ENCODE results near the gene OBP2A. TPM values are rescaled to one million over a fixed set of nuclear protein-coding genes. Genes with fewer than 3 reads are reported as not detected.

Gene OBP2A
- total RNA-seq, 4 donors from 2014 or later, result not detected

DNA sequence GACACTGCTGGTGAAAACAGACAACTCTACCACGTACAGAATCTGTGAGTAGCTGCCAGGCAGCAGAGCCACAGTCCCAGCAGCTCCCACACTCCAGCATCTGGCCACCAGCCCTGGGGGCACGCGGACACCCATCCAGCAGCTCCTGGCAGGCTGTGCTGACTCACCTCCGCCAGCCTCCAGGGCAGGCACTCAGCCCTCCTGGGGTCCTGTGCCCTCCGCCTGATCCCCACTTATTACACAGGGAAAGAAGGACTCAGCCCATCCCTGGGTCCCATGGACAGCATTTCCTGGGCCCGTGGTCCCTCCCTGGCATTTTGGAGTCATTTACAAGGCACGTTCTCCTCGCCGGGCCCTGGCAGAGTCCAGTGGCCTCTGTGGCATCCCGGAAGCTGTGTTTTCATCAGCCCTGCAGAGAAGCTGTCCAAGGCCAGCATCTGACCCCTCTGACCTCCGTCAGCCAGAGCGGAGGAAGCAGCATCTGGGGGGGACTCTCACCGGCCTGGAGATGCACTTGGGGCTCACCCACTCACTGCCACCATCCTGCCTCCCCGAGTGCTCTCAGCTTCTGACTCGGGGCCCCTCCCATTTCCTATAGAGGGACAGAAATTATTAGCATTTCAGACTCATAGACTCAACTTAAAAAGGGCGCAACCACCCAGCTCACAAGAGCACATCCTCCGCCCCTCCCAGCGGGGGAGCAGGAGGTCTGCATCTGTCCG is 37.2 kb downstream of the OBP2A start:
- H3K9me3 ChIP-seq, result no peaks in the 10 kb centered on the region
- no peaks in the 10 kb centered on the region for H3K36me3 ChIP-seq
- no peak overlapping the region for H3K27ac ChIP-seq
- no peak overlapping the region for H3K4me3 ChIP-seq (replicated peaks in 1 of 3)
- intact Hi-C loops (cut with DNase I), result no loop called here
- DNase-seq, result no peak
- no peaks in the 10 kb centered on the region for H3K4me1 ChIP-seq
- TF ChIP-seq, protein P1, sequence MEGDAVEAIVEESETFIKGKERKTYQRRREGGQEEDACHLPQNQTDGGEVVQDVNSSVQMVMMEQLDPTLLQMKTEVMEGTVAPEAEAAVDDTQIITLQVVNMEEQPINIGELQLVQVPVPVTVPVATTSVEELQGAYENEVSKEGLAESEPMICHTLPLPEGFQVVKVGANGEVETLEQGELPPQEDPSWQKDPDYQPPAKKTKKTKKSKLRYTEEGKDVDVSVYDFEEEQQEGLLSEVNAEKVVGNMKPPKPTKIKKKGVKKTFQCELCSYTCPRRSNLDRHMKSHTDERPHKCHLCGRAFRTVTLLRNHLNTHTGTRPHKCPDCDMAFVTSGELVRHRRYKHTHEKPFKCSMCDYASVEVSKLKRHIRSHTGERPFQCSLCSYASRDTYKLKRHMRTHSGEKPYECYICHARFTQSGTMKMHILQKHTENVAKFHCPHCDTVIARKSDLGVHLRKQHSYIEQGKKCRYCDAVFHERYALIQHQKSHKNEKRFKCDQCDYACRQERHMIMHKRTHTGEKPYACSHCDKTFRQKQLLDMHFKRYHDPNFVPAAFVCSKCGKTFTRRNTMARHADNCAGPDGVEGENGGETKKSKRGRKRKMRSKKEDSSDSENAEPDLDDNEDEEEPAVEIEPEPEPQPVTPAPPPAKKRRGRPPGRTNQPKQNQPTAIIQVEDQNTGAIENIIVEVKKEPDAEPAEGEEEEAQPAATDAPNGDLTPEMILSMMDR (IDR thresholded peaks at IDR 0.05), result no peak
- TF ChIP-seq POLR2A (IDR thresholded peaks at IDR 0.05), result no peak
- WGBS, 2 donors, result 82% methylated on average over 12 to 19 of the region's 19 CpGs
- no peaks in the 10 kb centered on the region for H3K27me3 ChIP-seq

DNA sequence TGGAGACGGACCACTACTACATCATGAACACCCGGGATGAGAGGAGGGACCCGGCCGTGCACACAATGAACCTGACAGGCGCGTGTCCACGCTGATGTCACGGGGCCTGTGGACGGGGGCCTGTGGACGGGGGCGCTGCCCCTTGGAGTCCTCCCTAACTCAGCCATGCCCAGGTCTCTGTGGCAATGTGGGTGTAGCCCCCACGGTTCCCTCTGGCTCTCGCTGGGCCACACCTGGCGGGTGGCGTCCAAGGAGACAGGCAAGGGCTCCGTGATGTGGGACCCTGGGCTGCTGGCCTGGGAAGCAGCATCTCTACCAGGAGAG is 37.7 kb downstream of the OBP2A start:
- Histone ChIP-seq H3K27ac (no peak overlapping the region), H3K4me1 (no peaks in the 10 kb centered on the region), H3K36me3 (no peaks in the 10 kb centered on the region), H3K9me3 (no peaks in the 10 kb centered on the region), H3K27me3 (no peaks in the 10 kb centered on the region), H3K4me3 (replicated peaks in 1 of 3) (no peak overlapping the region)
- intact Hi-C loops (cut with DNase I), result no loop called here
- DNase-seq, result no peak
- no peak for TF ChIP-seq POLR2A (IDR thresholded peaks at IDR 0.05)
- 90 to 96% methylated on average over 11 to 12 of the region's 16 CpGs for WGBS, 2 donors

DNA sequence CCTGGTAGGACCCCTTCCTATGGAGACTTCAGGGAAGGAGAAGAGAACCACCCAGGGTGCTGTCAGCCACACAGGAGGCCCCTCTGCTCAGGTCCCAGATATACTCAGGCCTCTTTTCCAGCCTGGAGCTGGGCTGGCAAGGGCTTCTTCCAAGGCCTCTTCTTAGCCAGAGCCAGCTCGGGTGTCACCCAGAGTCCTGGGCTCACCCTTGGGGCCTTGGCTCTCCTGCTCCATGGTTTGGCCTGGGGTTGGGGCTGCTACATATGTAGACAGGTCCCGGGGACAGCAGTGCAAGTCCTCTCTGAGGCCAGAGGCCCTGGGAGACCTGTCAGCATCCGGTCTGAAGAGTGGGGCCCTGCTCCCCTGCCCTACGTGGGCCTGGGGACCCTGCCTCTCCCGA is 38.4 kb downstream of the OBP2A start:
- TF ChIP-seq POLR2A (IDR thresholded peaks at IDR 0.05), result no peak
- TF ChIP-seq, protein P1 (IDR thresholded peaks at IDR 0.05), result no peak
- H3K9me3 ChIP-seq, result no peaks in the 10 kb centered on the region
- WGBS, 2 donors, result 70 to 71% methylated on average over 4 to 5 of the region's 5 CpGs
- H3K27ac ChIP-seq, result no peak overlapping the region
- H3K4me3 ChIP-seq (replicated peaks in 1 of 3), result no peak overlapping the region
- no peaks in the 10 kb centered on the region for H3K36me3 ChIP-seq
- no peaks in the 10 kb centered on the region for H3K27me3 ChIP-seq
- intact Hi-C loops (cut with DNase I), result no loop called here
- no peak for DNase-seq
- no peaks in the 10 kb centered on the region for H3K4me1 ChIP-seq

DNA sequence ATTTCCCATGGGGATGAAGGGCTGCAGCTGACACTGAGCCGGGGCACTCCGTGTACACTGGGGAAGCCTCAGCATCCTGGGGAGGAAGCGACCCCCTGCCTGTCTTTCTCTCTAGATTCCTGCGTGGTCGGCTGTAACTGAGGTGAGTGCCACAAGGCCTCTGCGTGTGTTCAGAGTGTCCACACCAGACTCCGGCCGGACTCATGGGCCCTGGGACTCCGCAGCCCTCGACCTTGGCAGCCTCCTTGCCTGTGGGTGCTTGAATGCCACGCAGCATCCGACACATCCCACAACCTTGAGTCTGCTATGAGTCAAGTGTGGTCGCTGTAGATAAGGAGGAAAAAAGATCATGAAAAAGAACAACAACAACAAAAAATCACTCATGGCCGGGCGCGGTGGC is 39.0 kb downstream of the OBP2A start:
- DNase-seq, result no peak
- intact Hi-C loops (cut with DNase I), result no loop called here
- Histone ChIP-seq H3K4me1 (no peaks in the 10 kb centered on the region), H3K9me3 (no peaks in the 10 kb centered on the region), H3K36me3 (no peaks in the 10 kb centered on the region), H3K27me3 (no peaks in the 10 kb centered on the region), H3K4me3 (replicated peaks in 1 of 3) (no peak overlapping the region), H3K27ac (no peak overlapping the region)
- no peak for TF ChIP-seq POLR2A (IDR thresholded peaks at IDR 0.05)
- TF ChIP-seq, protein P1 (IDR thresholded peaks at IDR 0.05), result no peak
- WGBS, 2 donors, result 78 to 81% methylated on average over 16 of the region's 16 CpGs

DNA sequence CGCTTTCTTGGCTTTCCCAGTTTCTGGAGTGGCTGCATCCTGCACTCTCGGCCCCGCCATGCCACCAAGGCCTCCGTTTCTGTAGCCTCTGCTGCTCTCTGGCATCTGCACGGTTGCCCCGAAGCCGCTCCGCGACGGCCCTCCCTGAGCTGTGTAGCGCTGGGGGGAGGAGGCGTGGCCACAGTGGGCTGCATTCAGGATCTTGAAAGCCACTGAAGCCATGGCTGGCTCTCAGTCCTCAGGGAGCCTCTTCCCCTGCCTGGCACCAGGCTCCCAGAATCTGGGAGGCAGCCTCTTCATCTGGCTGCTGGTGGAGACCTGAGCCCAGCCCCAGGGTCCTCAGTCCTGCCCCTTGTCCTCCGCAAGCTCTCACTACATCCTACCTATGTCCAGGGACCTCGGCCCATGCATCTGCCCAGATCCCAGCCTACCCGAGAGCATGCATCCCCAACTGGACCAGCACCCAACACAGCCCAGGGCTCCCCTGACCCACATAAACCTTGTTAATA is 40.7 kb downstream of the OBP2A start:
- Histone ChIP-seq H3K36me3 (no peaks in the 10 kb centered on the region), H3K4me1 (no peaks in the 10 kb centered on the region), H3K4me3 (replicated peaks in 1 of 3) (no peak overlapping the region), H3K9me3 (no peaks in the 10 kb centered on the region), H3K27ac (no peak overlapping the region), H3K27me3 (no peaks in the 10 kb centered on the region)
- intact Hi-C loops (cut with DNase I), result no loop called here
- no peak for DNase-seq
- WGBS, 2 donors, result 67 to 77% methylated on average over 14 to 15 of the region's 15 CpGs
- TF ChIP-seq, protein P1 (IDR thresholded peaks at IDR 0.05), result no peak
- TF ChIP-seq POLR2A (IDR thresholded peaks at IDR 0.05), result no peak
